Bronchial epithelial cell (primary cell): ENCODE results near the gene SLC22A3. TPM values are rescaled to one million over a fixed set of nuclear protein-coding genes. Genes with fewer than 3 reads are reported as not detected.

Experiments
- DNase-seq: peaks from one replicate; pipeline ENCODE4 v3.0.0-alpha.2; 2010; ENCODE audit warnings: low read depth
- FAIRE-seq: peaks from 2 replicates; lab custom pipeline; 2011; peaks lifted over from hg19 to GRCh38; lab: Jason Lieb, UNC
- H3K27me3 ChIP-seq: 2 replicates; pipeline ENCODE4 v1.5.1; 2011; ENCODE audit warnings: low read length; ENCODE audit not compliant: control insufficient read depth, insufficient read depth
- H3K36me3 ChIP-seq: 2 replicates; pipeline ENCODE4 v1.5.1; 2011; ENCODE audit warnings: low read length; ENCODE audit not compliant: control insufficient read depth, insufficient read depth
- H3K4me3 ChIP-seq: 2 replicates; pipeline ENCODE4 v1.5.1; 2011; ENCODE audit warnings: mild to moderate bottlenecking, low read depth, low read length, control low read depth
- CTCF ChIP-seq: IDR thresholded peaks from 2 replicates; pipeline ENCODE4 v1.5.1; 2011; ENCODE audit warnings: mild to moderate bottlenecking, moderate library complexity, low read length, control low read depth, inconsistent platforms; ENCODE audit not compliant: insufficient read depth, severe bottlenecking
- total RNA-seq: library from RNA; depleted of rRNA; stranded (reverse); fragments of >200 nt; gene quantifications from 2 replicates; pipeline ENCODE4 v1.2.1, GENCODE V29; 2014

SLC22A3 gene
- total RNA-seq, 1 donor from 2014 or later, result 8.2 TPM

GRCh38 chr6:160358225-160359119 is 10.3 kb downstream of the SLC22A3 start:
- no peak for DNase-seq
- no peak overlapping the region for H3K4me3 ChIP-seq
- H3K27me3 ChIP-seq, result no peaks in the 10 kb centered on the region
- H3K36me3 ChIP-seq, result no peaks in the 10 kb centered on the region
- no peak for FAIRE-seq
- TF ChIP-seq CTCF, result no peak

- TF ChIP-seq CTCF, result no peak
- Histone ChIP-seq H3K27me3 (no peaks in the 10 kb centered on the region), H3K36me3 (no peaks in the 10 kb centered on the region), H3K4me3 (no peak overlapping the region)
- FAIRE-seq, result no peak
- peak; percentile 84 for DNase-seq
Measured at GRCh38 chr6:160360955-160361354, 12.8 kb downstream of the SLC22A3 start.

GRCh38 chr6:160362556-160362955 is 14.4 kb downstream of the SLC22A3 start:
- DNase-seq (no peak), FAIRE-seq (no peak)

GRCh38 chr6:160363016-160363996 is 15.1 kb downstream of the SLC22A3 start:
- peaks cover 1% of the 10 kb centered on the region for H3K36me3 ChIP-seq
- no peak overlapping the region for H3K4me3 ChIP-seq
- no peak for TF ChIP-seq CTCF
- H3K27me3 ChIP-seq, result no peaks in the 10 kb centered on the region
- DNase-seq (no peak), FAIRE-seq (no peak)

More at GRCh38 chr6:160362556-160362955, 14.4 kb downstream of the SLC22A3 start:
- H3K4me3 ChIP-seq, result no peak overlapping the region
- no peaks in the 10 kb centered on the region for H3K27me3 ChIP-seq
- H3K36me3 ChIP-seq, result peaks cover under 1% of the 10 kb centered on the region
- TF ChIP-seq CTCF, result no peak

GRCh38 chr6:160365117-160365516 is 16.9 kb downstream of the SLC22A3 start:
- DNase-seq (peak; percentile 47), FAIRE-seq (no peak)
- Histone ChIP-seq H3K4me3 (no peak overlapping the region), H3K36me3 (peaks cover 2% of the 10 kb centered on the region), H3K27me3 (no peaks in the 10 kb centered on the region)
- no peak for TF ChIP-seq CTCF
